ENCODE results near the gene HDAC4. TPM values are rescaled to one million over a fixed set of nuclear protein-coding genes. Genes with fewer than 3 reads are reported as not detected.

Gene HDAC4
- total and polyA plus RNA-seq, 2 of the 8 experiments (the other 6 are each of a cell fraction or from before 2014, with no cell fraction given), result 15.4 to 31.5 TPM

DNA sequence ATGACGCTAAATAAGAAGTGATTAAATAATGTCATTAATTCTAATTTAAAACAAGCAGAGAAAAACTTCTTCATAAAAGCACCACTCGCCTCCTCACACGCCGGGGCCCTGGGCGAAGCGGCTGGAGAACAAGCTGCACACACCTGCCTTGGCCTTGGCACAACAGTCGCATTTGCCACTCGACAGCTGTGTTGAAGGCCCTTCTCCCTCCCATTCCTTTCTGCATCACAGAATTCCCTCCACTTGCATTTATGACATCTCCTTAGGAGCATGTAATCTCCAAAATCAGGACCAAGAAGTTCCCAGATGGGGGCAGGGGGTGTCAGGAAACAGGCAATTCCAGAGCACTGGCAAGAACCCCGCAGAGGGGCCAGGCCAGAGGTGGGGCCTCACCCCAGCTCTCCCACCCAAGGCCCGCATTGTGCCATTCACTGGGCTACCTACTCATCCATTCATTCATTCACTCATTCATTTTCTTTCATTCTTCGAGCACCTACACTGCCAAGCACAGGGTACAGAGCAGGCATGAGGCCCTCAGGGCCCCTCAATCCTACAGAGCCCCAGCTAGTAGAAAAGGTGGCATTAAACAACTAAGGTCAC is 6.4 kb downstream of the HDAC4 start:
- peaks cover 39 to 52% of the 10 kb centered on the region in 2 experiments for H4K20me1 ChIP-seq (replicated peaks in 1 of 2; ENCODE audit: control insufficient read depth in 1 of 2, insufficient read depth in 2 of 2, low read length in 2 of 2)
- no peak overlapping the region for H2BK20ac ChIP-seq (ENCODE audit: low read length)
- H4K91ac ChIP-seq (replicated peaks; ENCODE audit: insufficient read length, low read length), result no peak overlapping the region
- no peak overlapping the region for H2BK12ac ChIP-seq (ENCODE audit: low read depth, low read length)
- H3K14ac ChIP-seq (ENCODE audit: insufficient read length), result no peak overlapping the region
- peaks cover 26% of the 10 kb centered on the region for H3K79me1 ChIP-seq (ENCODE audit: low read depth, low read length)
- no peak overlapping the region for H2BK120ac ChIP-seq (replicated peaks; ENCODE audit: low read depth, low read length)
- H3K4me1 ChIP-seq (replicated peaks in 1 of 4; ENCODE audit: control insufficient read depth in 3 of 4, insufficient read depth in 4 of 4, low read length in 3 of 4), result peaks cover 0 to 13% (median 4%) of the 10 kb centered on the region in 4 experiments; a peak in 5 of 7 replicates
- H3K4ac ChIP-seq (replicated peaks; ENCODE audit: insufficient read length, low read depth, low read length), result no peak overlapping the region
- H3K27ac ChIP-seq (ENCODE audit: low read depth, low read length), result no peak overlapping the region
- WGBS, 2 experiments (ENCODE audit: extremely low coverage in 1 of 2, insufficient coverage in 1 of 2, insufficient read length in 1 of 2, insufficient replicate concordance in 2 of 2, low coverage in 1 of 2, low lambda C conversion rate in 2 of 2, missing lambda C conversion rate in 1 of 2), result 94% methylated on average over 11 of the region's 11 CpGs; no CpG with 5 or more reads in 1 of the 2 experiments
- H3K27me3 ChIP-seq (replicated peaks in 1 of 4; ENCODE audit: control insufficient read depth in 3 of 4, extremely low read depth in 1 of 4, insufficient read depth in 3 of 4, low read length in 3 of 4), result no peaks in the 10 kb centered on the region
- no peaks in the 10 kb centered on the region for H3K9me3 ChIP-seq (ENCODE audit: insufficient read depth in 2 of 2, low read depth in 1 of 2, low read length in 1 of 2)
- CTCF ChIA-PET (ENCODE audit: partially characterized antibody), result interaction anchor here (0.8 to 1.6 kb wide), 5 partner anchors 11 to 157 kb away, joined by 3 to 6 read pairs (median 3); no protein-coding TSS in a partner anchor
- no peak overlapping the region for H3K56ac ChIP-seq (replicated peaks; ENCODE audit: insufficient read length, low read depth, low read length)
- H2BK15ac ChIP-seq (ENCODE audit: low read length), result no peak overlapping the region
- no peak overlapping the region for H2AK5ac ChIP-seq (ENCODE audit: low read depth, low read length)
- no peak overlapping the region for H4K5ac ChIP-seq (ENCODE audit: insufficient read length, low read depth, low read length)
- DNase-seq (ENCODE audit: low read depth in 1 of 2, low spot score in 2 of 2) (no peak), FAIRE-seq (no peak)
- H3K18ac ChIP-seq (ENCODE audit: extremely low read depth, low read length), result no peak overlapping the region
- no peak overlapping the region for H2AFZ ChIP-seq (ENCODE audit: low read length)
- H3K9ac ChIP-seq (replicated peaks in 1 of 4; ENCODE audit: extremely low read depth in 1 of 4, low read depth in 3 of 4, low read length in 3 of 4), result no peak overlapping the region
- POLR2A ChIA-PET (ENCODE audit: partially characterized antibody), result no interaction called here
- H3K36me3 ChIP-seq (ENCODE audit: control insufficient read depth in 2 of 4, insufficient read depth in 4 of 4, low read length in 3 of 4), result no peaks in the 10 kb centered on the region; a peak in 1 of 8 replicates
- H3K23ac ChIP-seq (ENCODE audit: insufficient read length), result no peak overlapping the region
- no peak overlapping the region for H3K4me2 ChIP-seq (ENCODE audit: insufficient read depth in 1 of 2, low read depth in 2 of 2, low read length in 2 of 2)
- H2BK5ac ChIP-seq (ENCODE audit: low read depth, low read length), result no peak overlapping the region
- H4K8ac ChIP-seq (ENCODE audit: extremely low read depth, insufficient read depth, low read length), result no peak overlapping the region
- H3K79me2 ChIP-seq (ENCODE audit: control insufficient read depth in 1 of 2, insufficient read depth in 2 of 2, low read length in 2 of 2), result peaks cover 11 to 99% of the 10 kb centered on the region in 2 experiments; a peak in 3 of 4 replicates
- no peaks in the 10 kb centered on the region for H3K23me2 ChIP-seq (ENCODE audit: low read depth, low read length)
- no peak overlapping the region for H3K4me3 ChIP-seq (ENCODE audit: extremely low read depth in 1 of 4, insufficient read depth in 2 of 4, low read depth in 3 of 4, low read length in 4 of 4)

Measured in H1 (cell line).